Stomach (tissue), 9 donors: Measurements from ENCODE around the gene NRIP2. TPM values are rescaled to one million over a fixed set of nuclear protein-coding genes. Genes with fewer than 3 reads are reported as not detected.

Experiments
- DNase-seq, 2 donors: peaks; one replicate each; pipeline versions ENCODE4 v3.0.0 to v3.0.0-alpha.2; 2013 to 2019
- H3K27ac ChIP-seq, 5 donors: fragments of 200-600 bp in 4 of 5; sonication (generic) in 4 of 5; one replicate each; pipeline ENCODE4 v1.5.1; 2013 to 2019; ENCODE audit warnings: mild to moderate bottlenecking in 1 of 5, moderate library complexity in 1 of 5
- H3K27me3 ChIP-seq, 3 donors: fragments of 200-600 bp; sonication (generic); one replicate each; pipeline ENCODE4 v1.5.1; 2017 to 2019; ENCODE audit warnings: mixed run types in 1 of 3
- H3K36me3 ChIP-seq, 4 donors: fragments of 200-600 bp; sonication (generic); 1 replicate in 3 of 4; 2 replicates in 1 of 4; pipeline ENCODE4 v1.5.1; 2016 to 2019
- H3K4me1 ChIP-seq, 4 donors: fragments of 200-600 bp; sonication (generic); one replicate each; pipeline ENCODE4 v1.5.1; 2016 to 2019
- H3K4me3 ChIP-seq, 4 donors: fragments of 200-600 bp; sonication (generic) in 3 of 4; one replicate each; pipeline ENCODE4 v1.5.1; 2016 to 2019; ENCODE audit warnings: mild to moderate bottlenecking in 1 of 4
- H3K9me3 ChIP-seq, 4 donors: fragments of 200-600 bp; sonication (generic); one replicate each; pipeline ENCODE4 v1.5.1; 2016 to 2019
- EP300 ChIP-seq: sonication (generic); formaldehyde crosslinking; IDR thresholded peaks from one replicate; pipeline ENCODE4 v1.6.1; 2017; ENCODE audit warnings: antibody characterized with exemption
- POLR2A ChIP-seq, 4 donors: fragments of 450-650 bp; IDR thresholded peaks; one replicate each; pipeline ENCODE4 v1.6.1; 2016; ENCODE audit warnings: antibody characterized with exemption in 4 of 4, control low read depth in 2 of 4, mild to moderate bottlenecking in 1 of 4, moderate library complexity in 1 of 4
- POLR2AphosphoS5 ChIP-seq, 3 donors: sonication (generic); formaldehyde crosslinking; IDR thresholded peaks; one replicate each; pipeline ENCODE4 v1.6.1; 2016; ENCODE audit warnings: antibody characterized with exemption in 3 of 3
- WGBS, 5 donors: extraction: QIAGEN DNeasy Blood & Tissue Kit in 3 of 5; methylation state at CpG; one replicate each; pipeline versions ENCODE4 v1.1.5 to v1.1.7; 2013 to 2018; 5-methylcytosine and 5-hydroxymethylcytosine counted together
- intact Hi-C: fragments of 100-400 bp; cut with DNase I; formaldehyde crosslinking; loops from one replicate; pipeline ENCODE4 v1.15.1; 2023; ENCODE audit warnings: low total_unique reads
- polyA plus RNA-seq, 3 donors: library from polyadenylated mRNA; stranded (reverse); fragments of 200-250 nt; gene quantifications; one replicate each; pipeline ENCODE4 v1.2.3, GENCODE V29; 2013
- total RNA-seq, 5 donors: library from RNA; depleted of rRNA; stranded (reverse); fragments of >200 nt; gene quantifications; one replicate each; pipeline versions ENCODE4 v1.1.0 to v1.2.3, GENCODE V29; 2014 to 2016
- TF ChIP-seq, protein P1 (sequence below), 7 experiments: fragments of 450-650 bp in 4 of 7; fragments of 200-600 bp in 3 of 7; sonication (generic) in 3 of 7; IDR thresholded peaks; one replicate each; pipeline ENCODE4 v1.5.1; 2016 to 2019; ENCODE audit warnings: antibody characterized with exemption in 7 of 7, control low read depth in 2 of 7, mild to moderate bottlenecking in 1 of 7
- donor health status: healthy with polysubstance abuse.
- donor health status: Bipolar disorder and iron deficiency.
- donor health status: healthy.

The NRIP2 gene
- total and polyA plus RNA-seq, 8 donors, result 0.31 to 24.3 (median 0.89) TPM; not detected in 2

DNA sequence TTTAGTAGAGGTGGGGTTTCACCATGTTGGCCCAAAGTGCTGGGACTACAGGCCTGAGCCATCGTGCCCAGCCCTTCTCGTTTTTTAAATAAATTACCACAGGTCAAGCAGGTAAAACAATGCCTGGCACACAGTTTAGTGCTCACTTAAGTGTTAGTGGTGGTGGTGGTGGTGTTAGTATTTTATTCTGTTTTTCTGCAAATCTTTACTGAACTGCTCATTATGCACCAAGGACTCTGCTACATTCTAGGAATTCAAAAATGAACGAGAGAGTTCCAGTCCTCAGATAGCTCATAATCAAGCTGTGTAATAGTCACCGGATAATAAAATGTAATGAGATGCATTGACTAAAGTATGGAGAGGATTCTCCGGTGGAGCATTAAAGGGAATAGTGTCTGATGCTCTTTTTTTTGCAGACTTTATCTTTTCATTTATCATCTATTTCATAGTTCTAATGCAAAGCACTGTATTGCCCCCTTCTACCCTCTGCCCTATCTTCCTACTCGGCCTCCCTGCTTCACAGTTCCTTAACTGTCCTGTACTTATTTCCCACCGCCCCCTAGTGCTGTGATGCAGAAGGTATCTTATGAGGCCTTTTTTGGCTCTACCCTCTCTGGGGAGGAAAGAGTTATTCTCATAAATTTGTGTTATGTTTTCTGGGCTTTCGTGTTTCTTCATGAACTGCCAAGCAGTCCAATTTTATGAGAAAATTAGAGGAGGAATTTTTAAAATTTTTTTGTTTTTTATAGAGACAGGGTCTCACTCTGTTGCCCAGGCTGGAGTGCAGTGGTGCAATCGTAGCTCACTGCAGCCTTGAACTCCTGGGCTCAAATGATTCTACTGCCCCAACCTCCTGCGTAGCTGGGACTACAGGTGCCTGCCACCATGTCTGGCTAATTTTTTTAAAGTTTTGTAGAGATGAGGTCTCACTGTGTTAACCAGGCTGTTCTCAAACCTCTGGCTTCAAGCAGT, 21.3 kb downstream of the NRIP2 start:
- Histone ChIP-seq H3K9me3 (no peaks in the 10 kb centered on the region), H3K4me1 (peaks cover 6 to 32% (median 25%) of the 10 kb centered on the region in 4 donors), H3K27ac (peak overlapping the region; percentile 87 to 97 (median 94)), H3K4me3 (peak overlapping the region; percentile 63 to 76 (median 71)), H3K27me3 (no peaks in the 10 kb centered on the region), H3K36me3 (peaks cover 10 to 36% (median 29%) of the 10 kb centered on the region in 4 donors)
- peak in 1 of 2 donors; percentile 82 for DNase-seq
- no peak for TF ChIP-seq EP300
- TF ChIP-seq, protein P1, sequence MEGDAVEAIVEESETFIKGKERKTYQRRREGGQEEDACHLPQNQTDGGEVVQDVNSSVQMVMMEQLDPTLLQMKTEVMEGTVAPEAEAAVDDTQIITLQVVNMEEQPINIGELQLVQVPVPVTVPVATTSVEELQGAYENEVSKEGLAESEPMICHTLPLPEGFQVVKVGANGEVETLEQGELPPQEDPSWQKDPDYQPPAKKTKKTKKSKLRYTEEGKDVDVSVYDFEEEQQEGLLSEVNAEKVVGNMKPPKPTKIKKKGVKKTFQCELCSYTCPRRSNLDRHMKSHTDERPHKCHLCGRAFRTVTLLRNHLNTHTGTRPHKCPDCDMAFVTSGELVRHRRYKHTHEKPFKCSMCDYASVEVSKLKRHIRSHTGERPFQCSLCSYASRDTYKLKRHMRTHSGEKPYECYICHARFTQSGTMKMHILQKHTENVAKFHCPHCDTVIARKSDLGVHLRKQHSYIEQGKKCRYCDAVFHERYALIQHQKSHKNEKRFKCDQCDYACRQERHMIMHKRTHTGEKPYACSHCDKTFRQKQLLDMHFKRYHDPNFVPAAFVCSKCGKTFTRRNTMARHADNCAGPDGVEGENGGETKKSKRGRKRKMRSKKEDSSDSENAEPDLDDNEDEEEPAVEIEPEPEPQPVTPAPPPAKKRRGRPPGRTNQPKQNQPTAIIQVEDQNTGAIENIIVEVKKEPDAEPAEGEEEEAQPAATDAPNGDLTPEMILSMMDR (IDR thresholded peaks at IDR 0.05), result peak in 5 of 7 experiments; percentile 36 to 54 (median 45)
- TF ChIP-seq POLR2AphosphoS5 (IDR thresholded peaks at IDR 0.05), result no peak
- intact Hi-C loops, result no loop called here
- 13 to 17% (median 15%) methylated on average over 10 of the region's 10 CpGs for WGBS, 5 donors

DNA sequence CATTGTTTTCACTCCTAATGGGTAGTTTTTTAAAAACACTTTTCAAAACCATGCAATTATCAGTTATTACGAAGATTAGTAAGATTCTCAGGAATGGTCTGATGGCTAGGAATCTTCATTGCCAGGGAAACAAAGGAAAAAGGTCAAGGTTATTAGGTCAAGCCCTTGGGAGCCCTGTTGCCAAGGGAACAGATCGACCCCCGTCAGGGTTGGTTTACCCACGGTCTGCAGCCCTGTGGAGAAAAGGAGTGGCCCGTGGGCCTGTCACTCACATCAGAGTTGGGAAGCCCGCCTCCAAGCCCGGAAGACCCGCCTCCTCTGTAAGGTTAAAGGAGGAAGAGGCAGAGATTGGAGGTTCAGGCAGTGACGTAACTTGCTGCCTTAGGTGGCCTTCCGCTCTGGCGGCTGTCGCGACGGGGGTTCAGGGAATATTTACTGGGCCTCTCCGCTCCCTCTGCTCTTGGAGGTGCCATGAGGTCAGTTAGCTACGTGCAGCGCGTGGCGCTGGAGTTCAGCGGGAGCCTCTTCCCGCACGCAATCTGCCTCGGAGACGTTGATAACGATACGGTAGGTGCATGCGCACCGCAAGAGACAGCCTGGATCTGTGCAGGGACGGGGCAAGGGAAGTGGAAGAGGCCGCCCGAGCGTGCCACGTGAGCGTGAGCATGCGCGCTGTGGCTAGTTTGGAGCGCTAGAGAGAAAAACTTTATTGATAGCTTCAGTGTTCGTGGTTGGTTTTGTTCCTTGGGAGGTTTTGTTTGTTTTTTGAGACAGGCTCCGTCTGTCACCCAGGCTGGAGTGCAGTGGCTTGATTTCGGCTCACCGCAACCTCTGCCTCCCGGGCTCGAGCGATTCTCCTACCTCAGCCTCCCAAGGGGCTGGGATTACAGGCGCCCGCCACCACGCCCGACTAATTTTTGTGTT, 22.3 kb downstream of the NRIP2 start, which contains the start of gene ITFG2:
TSS of gene ITFG2 (plus strand) at position 379 of the 924 bp plus-strand sequence. CDS start at position 472, 93 bp downstream.
- Histone ChIP-seq H3K27ac (peak within 1 kb of the TSS; percentile 87 to 97 (median 94)), H3K4me1 (peaks cover 6 to 32% (median 25%) of the 10 kb centered on the region in 4 donors), H3K4me3 (peak within 1 kb of the TSS; percentile 63 to 76 (median 71)), H3K9me3 (no peaks in the 10 kb centered on the region), H3K36me3 (peaks cover under 1 to 26% (median 20%) of the 10 kb centered on the region in 4 donors), H3K27me3 (no peaks in the 10 kb centered on the region)
- peak; percentile 99 for DNase-seq
- intact Hi-C loops, result no loop called here
- WGBS, 5 donors, result 0% methylated on average over 28 to 48 of the region's 48 CpGs
- TF ChIP-seq POLR2A (IDR thresholded peaks at IDR 0.05) (peak in 2 of 4 donors; percentile 44 to 77), POLR2AphosphoS5 (IDR thresholded peaks at IDR 0.05) (peak; percentile 95 to 97 (median 95)), EP300 (peak; percentile 68)
- TF ChIP-seq, protein P1 (IDR thresholded peaks at IDR 0.05), result peak in 1 of 7 experiments; percentile 18

DNA sequence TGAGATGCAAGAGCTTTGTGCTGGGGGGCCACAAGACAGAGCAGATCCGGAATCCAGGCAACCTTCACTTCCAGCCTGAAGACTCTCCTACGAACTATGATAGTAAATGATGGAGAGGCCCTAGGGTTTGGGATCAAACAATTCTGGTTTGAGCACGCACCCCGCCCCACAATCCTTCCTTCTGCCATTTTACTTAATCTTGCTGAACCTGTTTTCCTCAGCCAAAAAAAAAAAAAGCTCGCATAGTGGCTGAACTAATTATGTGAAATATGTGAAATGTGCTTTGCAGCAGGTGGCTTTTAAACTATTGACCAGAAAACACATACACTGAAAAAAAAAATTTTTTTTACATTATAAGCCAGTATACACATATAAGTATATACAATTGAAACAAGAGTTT, 23.0 kb downstream of the NRIP2 start:
- intact Hi-C loops, result no loop called here
- DNase-seq, result peak in 1 of 2 donors; percentile 65
- peaks cover 6 to 32% (median 25%) of the 10 kb centered on the region in 4 donors for H3K4me1 ChIP-seq
- peak overlapping the region; percentile 63 to 76 (median 71) for H3K4me3 ChIP-seq
- H3K27me3 ChIP-seq, result no peaks in the 10 kb centered on the region
- no peaks in the 10 kb centered on the region for H3K9me3 ChIP-seq
- peak overlapping the region; percentile 18 to 97 (median 94) for H3K27ac ChIP-seq
- TF ChIP-seq POLR2AphosphoS5 (IDR thresholded peaks at IDR 0.05), result no peak
- TF ChIP-seq POLR2A (IDR thresholded peaks at IDR 0.05), result no peak
- TF ChIP-seq EP300, result no peak
- TF ChIP-seq, protein P1 (IDR thresholded peaks at IDR 0.05), result no peak
- WGBS, 5 donors, result 40 to 62% (median 49%) methylated on average over 5 of the region's 5 CpGs
- H3K36me3 ChIP-seq, result peaks cover 0 to 19% (median 14%) of the 10 kb centered on the region in 4 donors
